HepG2 (cell line): Measurements from ENCODE around the gene MPC1. TPM values are rescaled to one million over a fixed set of nuclear protein-coding genes. Genes with fewer than 3 reads are reported as not detected.
A peak's percentile ranks its signal among the peaks of the same experiment; 100 is the strongest.

Source experiments
- ATRX ChIP-seq: sonication (generic); formaldehyde crosslinking; IDR thresholded peaks from 2 replicates; pipeline ENCODE4 v1.4.0; 2020; ENCODE audit warnings: missing genetic modification reagents, borderline replicate concordance
- CHD4 ChIP-seq: fragments of 200-600 bp; sonication (generic); IDR thresholded peaks from 2 replicates; pipeline ENCODE4 v1.7.0; 2017; ENCODE audit warnings: mild to moderate bottlenecking, low read length, borderline replicate concordance
- ETV6 ChIP-seq: sonication (generic); formaldehyde crosslinking; conservative IDR thresholded peaks from 2 replicates; pipeline ENCODE4 v1.4.0; 2020; ENCODE audit warnings: missing genetic modification reagents
- FOXA1 ChIP-seq, 2 experiments: fragments of 450-650 bp in 1 of 2; sonication (generic) in 1 of 2; formaldehyde crosslinking in 1 of 2; IDR thresholded peaks; 2 replicates each; pipeline versions ENCODE4 v1.4.0 to v1.6.1; 2016 to 2020; ENCODE audit warnings: missing genetic modification reagents in 1 of 2
- KAT2B ChIP-seq: fragments of 150-350 bp; IDR thresholded peaks from 2 replicates; pipeline ENCODE4 v1.6.1; 2014; ENCODE audit warnings: low read depth, low read length, borderline replicate concordance
- MEIS1 ChIP-seq: sonication (generic); formaldehyde crosslinking; IDR thresholded peaks from 2 replicates; pipeline ENCODE4 v1.9.0; 2021; ENCODE audit warnings: mild to moderate bottlenecking, missing genetic modification reagents, moderate library complexity, borderline replicate concordance
- NONO ChIP-seq, 2 experiments: fragments of 450-650 bp in 1 of 2; sonication (generic) in 1 of 2; formaldehyde crosslinking in 1 of 2; IDR thresholded peaks in 1 of 2; conservative IDR thresholded peaks in 1 of 2; 2 replicates each; pipeline versions ENCODE4 v1.6.1 to v1.8.0; 2017 to 2022; ENCODE audit warnings: mild to moderate bottlenecking in 1 of 2, missing genetic modification reagents in 1 of 2, moderate library complexity in 1 of 2
- PBX3 ChIP-seq: sonication (generic); formaldehyde crosslinking; IDR thresholded peaks from 2 replicates; pipeline ENCODE4 v1.8.1; 2023; ENCODE audit warnings: missing genetic modification reagents, inconsistent platforms, borderline replicate concordance
- RBM39 ChIP-seq: fragments of 200-400 bp; formaldehyde crosslinking; IDR thresholded peaks from one replicate; pipeline ENCODE4 v1.6.1; 2018; ENCODE audit warnings: antibody characterized with exemption, mild to moderate bottlenecking, low read depth, low read length; ENCODE audit not compliant: poor library complexity, severe bottlenecking
- RFXAP ChIP-seq: sonication (generic); formaldehyde crosslinking; IDR thresholded peaks from 2 replicates; pipeline ENCODE4 v1.4.0; 2020; ENCODE audit warnings: missing genetic modification reagents, borderline replicate concordance
- RXRB ChIP-seq: IDR thresholded peaks from 2 replicates; pipeline ENCODE4 v1.6.1; 2016; ENCODE audit warnings: borderline replicate concordance, missing genetic modification reagents, missing compliant biosample characterization
- SALL2 ChIP-seq: sonication (generic); formaldehyde crosslinking; IDR thresholded peaks from 2 replicates; pipeline ENCODE4 v1.8.1; 2023; ENCODE audit warnings: mild to moderate bottlenecking, missing genetic modification reagents, inconsistent platforms
- SKIL ChIP-seq: sonication (generic); formaldehyde crosslinking; IDR thresholded peaks from 2 replicates; pipeline ENCODE4 v1.8.0; 2022; ENCODE audit warnings: missing genetic modification reagents, mild to moderate bottlenecking, moderate library complexity, borderline replicate concordance
- SNAPC5 ChIP-seq: sonication (generic); formaldehyde crosslinking; IDR thresholded peaks from 2 replicates; pipeline ENCODE4 v1.8.1; 2023; ENCODE audit warnings: mild to moderate bottlenecking, missing genetic modification reagents, borderline replicate concordance
- TRAFD1 ChIP-seq: sonication (generic); formaldehyde crosslinking; IDR thresholded peaks from 2 replicates; pipeline ENCODE4 v1.5.1; 2020; ENCODE audit warnings: missing genetic modification reagents, mild to moderate bottlenecking, borderline replicate concordance
- ZMYM3 ChIP-seq: sonication (generic); formaldehyde crosslinking; IDR thresholded peaks from 2 replicates; pipeline ENCODE4 v1.5.1; 2020; ENCODE audit warnings: mild to moderate bottlenecking, missing genetic modification reagents
- ZNF180 ChIP-seq: sonication (generic); formaldehyde crosslinking; IDR thresholded peaks from 2 replicates; pipeline ENCODE4 v1.4.0; 2020; ENCODE audit warnings: low read depth, missing genetic modification reagents, borderline replicate concordance
- ZNF230 ChIP-seq: sonication (generic); formaldehyde crosslinking; IDR thresholded peaks from 2 replicates; pipeline ENCODE4 v1.4.0; 2020; ENCODE audit warnings: mild to moderate bottlenecking, missing genetic modification reagents
- ZNF251 ChIP-seq: sonication (generic); formaldehyde crosslinking; IDR thresholded peaks from 2 replicates; pipeline ENCODE4 v1.9.0; 2021; ENCODE audit warnings: mild to moderate bottlenecking, missing genetic modification reagents
- ZNF382 ChIP-seq: sonication (generic); formaldehyde crosslinking; IDR thresholded peaks from 2 replicates; pipeline ENCODE4 v1.5.0; 2020; ENCODE audit warnings: missing genetic modification reagents, mild to moderate bottlenecking, borderline replicate concordance
- ZNF569 ChIP-seq: sonication (generic); formaldehyde crosslinking; IDR thresholded peaks from 2 replicates; pipeline ENCODE4 v1.5.0; 2020; ENCODE audit warnings: mild to moderate bottlenecking, missing genetic modification reagents, moderate library complexity, borderline replicate concordance
- ZNF768 ChIP-seq: sonication (generic); formaldehyde crosslinking; IDR thresholded peaks from 2 replicates; pipeline ENCODE4 v1.4.0; 2020; ENCODE audit warnings: missing genetic modification reagents
- ZNF782 ChIP-seq: sonication (generic); formaldehyde crosslinking; IDR thresholded peaks from 2 replicates; pipeline ENCODE4 v1.4.0; 2020; ENCODE audit warnings: missing genetic modification reagents, mild to moderate bottlenecking, borderline replicate concordance
- ZNF891 ChIP-seq: sonication (generic); formaldehyde crosslinking; IDR thresholded peaks from 2 replicates; pipeline ENCODE4 v1.5.0; 2020; ENCODE audit warnings: mild to moderate bottlenecking, missing genetic modification reagents
- polyA plus RNA-seq, 8 experiments: library from polyadenylated mRNA; depleted of rRNA in 3 of 8; stranded (reverse) in 7 of 8; unstranded in 1 of 8; fragments of >200 nt; fragmentation: Illumina TruSeq in 4 of 8; extraction: Trizol in 4 of 8; gene quantifications; 2 replicates each; pipeline versions ENCODE4 v1.2.1 to v1.2.3, GENCODE V29; 2011 to 2016; ENCODE audit warnings: low read depth in 4 of 8, missing spikeins in 1 of 8, mixed read lengths in 1 of 8; ENCODE audit not compliant: insufficient read depth in 1 of 8
- total RNA-seq, 5 experiments: library from RNA; depleted of rRNA; stranded (reverse); fragments of >200 nt; fragmentation: Illumina TruSeq; extraction: Trizol; gene quantifications; 2 replicates each; pipeline ENCODE4 v1.2.3, GENCODE V29; 2016; ENCODE audit warnings: low read depth in 1 of 5

Gene MPC1
- total and polyA plus RNA-seq, 2 of the 13 experiments (the other 11 are each of a cell fraction or from before 2014, with no cell fraction given): 189 to 214 TPM

- TF ChIP-seq ZNF180 (no peak), ZNF251 (CRISPR knock-in tag) (no peak), ATRX (CRISPR knock-in tag) (no peak), RBM39 (no peak), ZMYM3 (CRISPR knock-in tag) (no peak), ZNF569 (CRISPR knock-in tag) (no peak), ZNF230 (0 out of 2 replicates have a peak, but pooled peaks have one; percentile 17), SNAPC5 (CRISPR knock-in tag) (no peak), ZNF768 (no peak), TRAFD1 (CRISPR knock-in tag) (no peak), RXRB (no peak), ZNF382 (CRISPR knock-in tag) (no peak), PBX3 (CRISPR knock-in tag) (no peak), SKIL (CRISPR knock-in tag) (no peak), CHD4 (no peak), FOXA1 (IDR thresholded peaks at IDR 0.05) (no peak), FOXA1 (CRISPR knock-in tag; IDR thresholded peaks at IDR 0.05) (no peak), ETV6 (CRISPR knock-in tag) (0 out of 2 replicates have a peak, but pooled peaks have one; percentile 4), ZNF782 (CRISPR knock-in tag) (peak; percentile 59; the same call in 1 of the 2 replicates), NONO (IDR thresholded peaks at IDR 0.05) (no peak), NONO (CRISPR knock-in tag; conservative IDR thresholded peaks at IDR 0.05) (no peak), MEIS1 (CRISPR knock-in tag) (no peak), ZNF891 (no peak), RFXAP (CRISPR knock-in tag) (no peak), KAT2B (no peak), SALL2 (CRISPR knock-in tag) (no peak)
Measured at GRCh38 chr6:166382500-166382932, 224 bp downstream of the MPC1 start (continued).
